DND-41 (cell line): ENCODE results near the gene OLIG2.

ENCODE experiments used
- ATAC-seq: fragments of 200-7000 bp; cut with Tn5 transposase; 3 replicates; pipeline ENCODE4 v1.9.1; 2021; ENCODE audit warnings: low read depth; ENCODE audit not compliant: insufficient read depth
- DNase-seq: peaks from one replicate; pipeline ENCODE4 v3.0.0-alpha.2; 2020
- H2AFZ ChIP-seq: 2 replicates; pipeline ENCODE4 v1.6.0; 2012; ENCODE audit warnings: low read depth, low read length
- H3K27ac ChIP-seq: 2 replicates; pipeline ENCODE4 v1.5.1; 2012; ENCODE audit warnings: low read length, inconsistent platforms
- H3K27me3 ChIP-seq: fragments of 200-600 bp; sonication (generic); 2 replicates; pipeline ENCODE4 v1.6.0; 2012; ENCODE audit warnings: low read length, mild to moderate bottlenecking, inconsistent platforms; ENCODE audit not compliant: insufficient read depth, poor library complexity
- H3K36me3 ChIP-seq: 2 replicates; pipeline ENCODE4 v1.5.1; 2012; ENCODE audit warnings: low read length, inconsistent platforms; ENCODE audit not compliant: insufficient read depth
- H3K4me1 ChIP-seq: 2 replicates; pipeline ENCODE4 v1.5.1; 2012; ENCODE audit warnings: mild to moderate bottlenecking, low read length; ENCODE audit not compliant: insufficient read depth
- H3K4me2 ChIP-seq: 2 replicates; pipeline ENCODE4 v1.6.0; 2012; ENCODE audit warnings: mild to moderate bottlenecking, moderate library complexity, low read length, inconsistent platforms; ENCODE audit not compliant: insufficient read depth
- H3K4me3 ChIP-seq, 2 experiments: fragments of 200-600 bp in 1 of 2; shearing (Covaris generic) in 1 of 2; 2 replicates each; pipeline ENCODE4 v1.5.1; 2012 to 2016; ENCODE audit warnings: inconsistent platforms in 2 of 2, low read length in 2 of 2, mild to moderate bottlenecking in 2 of 2, low read depth in 1 of 2, moderate library complexity in 1 of 2
- H3K79me2 ChIP-seq: 2 replicates; pipeline ENCODE4 v1.6.0; 2012; ENCODE audit warnings: low read length, inconsistent platforms; ENCODE audit not compliant: insufficient read depth
- H3K9ac ChIP-seq: 2 replicates; pipeline ENCODE4 v1.6.0; 2012; ENCODE audit warnings: low read depth, mild to moderate bottlenecking, inconsistent platforms, low read length, moderate library complexity
- H3K9me3 ChIP-seq: 2 replicates; pipeline ENCODE4 v1.5.1; 2012; ENCODE audit warnings: low read length, moderate library complexity, mild to moderate bottlenecking, inconsistent platforms; ENCODE audit not compliant: insufficient read depth, severe bottlenecking
- H4K20me1 ChIP-seq: 2 replicates; pipeline ENCODE4 v1.6.0; 2012; ENCODE audit warnings: low read length; ENCODE audit not compliant: insufficient read depth
- CTCF ChIP-seq: IDR thresholded peaks from 2 replicates; pipeline ENCODE4 v1.5.1; 2012; ENCODE audit warnings: borderline replicate concordance, low read length, moderate library complexity, mild to moderate bottlenecking; ENCODE audit not compliant: poor library complexity, severe bottlenecking; ENCODE audit errors: extremely low read depth
- EZH2 ChIP-seq: IDR thresholded peaks from 3 replicates; pipeline ENCODE4 v1.6.1; 2012; ENCODE audit warnings: borderline replicate concordance, low read depth, mild to moderate bottlenecking, moderate library complexity, low read length, inconsistent platforms; ENCODE audit not compliant: severe bottlenecking

The OLIG2 gene

GRCh38 chr21:33039536-33039935, 13.8 kb downstream of the OLIG2 start:
- Histone ChIP-seq H3K9me3 (no peaks in the 10 kb centered on the region), H4K20me1 (no peaks in the 10 kb centered on the region), H3K9ac (no peak overlapping the region), H3K4me3 (no peak overlapping the region), H3K79me2 (no peaks in the 10 kb centered on the region), H3K36me3 (no peaks in the 10 kb centered on the region), H3K4me2 (no peak overlapping the region), H3K4me1 (peaks cover 9% of the 10 kb centered on the region), H3K27ac (no peak overlapping the region), H3K27me3 (no peaks in the 10 kb centered on the region), H2AFZ (no peak overlapping the region)
- ATAC-seq, result no peak
- no peak for DNase-seq
- TF ChIP-seq CTCF (no peak), EZH2 (no peak)

- H4K20me1 ChIP-seq, result no peaks in the 10 kb centered on the region
- no peak overlapping the region for H3K4me2 ChIP-seq
- no peak for ATAC-seq
- no peak overlapping the region for H3K9ac ChIP-seq
- no peaks in the 10 kb centered on the region for H3K27me3 ChIP-seq
- TF ChIP-seq EZH2 (no peak), CTCF (no peak)
- DNase-seq, result no peak
- no peak overlapping the region for H3K27ac ChIP-seq
- no peak overlapping the region for H2AFZ ChIP-seq
- peaks cover 9% of the 10 kb centered on the region for H3K4me1 ChIP-seq
- H3K9me3 ChIP-seq, result no peaks in the 10 kb centered on the region
- H3K4me3 ChIP-seq, result no peak overlapping the region
- H3K36me3 ChIP-seq, result no peaks in the 10 kb centered on the region
- H3K79me2 ChIP-seq, result no peaks in the 10 kb centered on the region
Measured at GRCh38 chr21:33040215-33040614, 14.5 kb downstream of the OLIG2 start.

GRCh38 chr21:33041981-33042380, 16.2 kb downstream of the OLIG2 start:
- H3K27ac ChIP-seq, result no peak overlapping the region
- H3K9ac ChIP-seq, result no peak overlapping the region
- no peak for DNase-seq
- no peaks in the 10 kb centered on the region for H3K27me3 ChIP-seq
- H4K20me1 ChIP-seq, result no peaks in the 10 kb centered on the region
- no peaks in the 10 kb centered on the region for H3K4me1 ChIP-seq
- ATAC-seq, result no peak
- H3K9me3 ChIP-seq, result no peaks in the 10 kb centered on the region
- H3K4me3 ChIP-seq, result no peak overlapping the region
- H3K4me2 ChIP-seq, result no peak overlapping the region
- H2AFZ ChIP-seq, result no peak overlapping the region
- no peak for TF ChIP-seq EZH2
- no peak for TF ChIP-seq CTCF
- H3K36me3 ChIP-seq, result no peaks in the 10 kb centered on the region
- H3K79me2 ChIP-seq, result no peaks in the 10 kb centered on the region

- ATAC-seq (no peak), DNase-seq (no peak)
- Histone ChIP-seq H4K20me1 (no peaks in the 10 kb centered on the region), H3K9ac (no peak overlapping the region), H3K4me3 (no peak overlapping the region), H3K27me3 (no peaks in the 10 kb centered on the region), H3K4me2 (no peak overlapping the region), H3K4me1 (no peaks in the 10 kb centered on the region), H3K27ac (no peak overlapping the region), H2AFZ (no peak overlapping the region), H3K79me2 (no peaks in the 10 kb centered on the region), H3K9me3 (no peaks in the 10 kb centered on the region), H3K36me3 (no peaks in the 10 kb centered on the region)
- TF ChIP-seq EZH2, result no peak
- no peak for TF ChIP-seq CTCF
Measured at GRCh38 chr21:33042812-33043211, 17.1 kb downstream of the OLIG2 start.
